GM18907 (cell line): ENCODE measurements around the gene ANKLE2.

Experiments used
- ATAC-seq: cut with Tn5 transposase; IDR thresholded peaks from one replicate; pipeline ENCODE4 v1.9.1; 2021; ENCODE audit warnings: mild to moderate bottlenecking, moderate library complexity; ENCODE audit not compliant: unreplicated experiment

Gene ANKLE2

DNA sequence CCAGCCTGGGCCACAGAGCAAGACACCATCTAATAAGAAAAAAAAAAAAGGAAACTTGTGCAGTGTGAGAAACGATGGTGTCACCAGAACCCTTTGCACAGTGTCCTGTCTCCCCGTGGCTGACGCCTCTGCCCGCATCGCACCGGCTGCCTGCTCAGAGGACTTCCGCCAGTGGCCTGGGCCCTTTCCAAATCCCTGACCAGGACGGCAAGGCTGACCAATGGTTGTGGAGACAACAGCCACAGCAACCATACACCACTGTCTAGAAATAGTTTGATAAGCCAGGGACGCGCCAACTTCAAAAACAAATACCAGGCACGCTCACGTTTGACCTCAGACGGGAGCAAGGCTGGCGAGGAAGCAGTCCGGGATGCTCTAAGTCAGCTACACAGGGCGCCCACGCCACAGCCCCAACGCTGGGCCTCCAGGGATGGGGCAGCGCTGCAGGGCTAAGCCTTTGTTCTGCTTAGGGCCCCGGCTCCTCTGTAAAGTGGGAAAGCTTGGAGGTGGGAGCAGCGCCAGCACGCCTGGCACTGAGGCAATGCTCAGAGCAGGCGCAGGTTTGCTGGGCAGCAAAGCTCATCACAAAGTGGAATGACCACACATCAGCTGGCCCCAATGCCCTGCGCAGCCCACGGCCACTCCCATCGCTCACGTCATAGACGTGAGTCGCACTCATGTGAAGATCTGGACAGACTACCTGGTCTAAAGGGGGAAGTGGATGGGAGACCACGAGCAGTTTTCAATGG, 38.4 kb downstream of the ANKLE2 start:
- ATAC-seq: no peak

DNA sequence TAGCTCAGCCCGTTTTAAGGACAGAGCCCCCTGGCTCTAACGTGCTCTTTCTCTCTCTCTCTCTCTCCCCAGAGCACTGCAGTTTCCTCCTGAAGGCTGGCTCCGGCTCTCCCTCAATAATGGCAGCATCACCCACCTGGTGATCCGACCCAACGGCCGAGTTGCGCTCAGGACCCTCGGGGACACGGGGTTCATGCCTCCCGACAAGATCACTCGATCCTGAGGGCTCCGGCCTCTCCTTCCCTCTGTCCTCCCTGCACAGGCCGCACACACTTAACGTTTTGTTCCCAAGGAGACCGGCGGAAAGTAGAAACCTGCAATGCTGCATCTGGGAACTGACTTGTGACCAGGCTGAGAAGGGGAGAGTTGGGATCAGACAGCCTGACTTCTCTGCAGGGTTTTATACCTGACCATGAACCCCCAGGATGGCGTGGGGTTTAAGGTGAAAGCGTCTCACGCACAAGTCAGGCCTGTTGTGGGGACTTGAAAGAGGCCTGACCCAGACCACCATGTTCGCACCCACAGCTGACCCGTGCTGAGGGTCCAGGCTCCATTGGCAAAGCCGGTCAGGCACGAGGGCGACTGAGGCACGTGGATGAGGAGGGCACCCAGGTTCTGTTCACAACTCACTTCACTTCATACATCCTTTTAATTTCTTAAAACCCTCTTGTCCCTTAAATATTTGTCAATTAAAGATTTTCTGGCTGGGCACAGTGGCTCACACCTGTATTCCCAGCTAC, 40.9 kb downstream of the ANKLE2 start:
- no peak for ATAC-seq

DNA sequence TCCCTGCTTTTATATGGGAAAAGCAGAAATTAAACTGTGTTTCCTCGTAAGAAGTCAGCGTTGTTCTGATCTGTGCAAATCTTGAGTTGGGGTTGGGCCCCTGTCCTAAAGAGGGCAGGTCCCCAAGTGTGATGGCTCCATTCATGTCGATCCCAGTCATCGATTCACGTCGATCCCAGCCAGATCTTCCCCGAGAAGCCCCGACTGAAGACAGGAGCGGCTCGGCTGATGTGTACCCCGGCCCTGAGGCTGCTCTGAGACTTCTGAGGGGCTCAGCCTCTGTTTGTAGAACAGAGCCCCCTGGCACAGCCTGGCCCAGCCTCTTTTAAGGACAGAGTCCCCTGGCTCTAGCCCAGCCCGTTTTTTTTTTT, 41.7 kb downstream of the ANKLE2 start:
- ATAC-seq: no peak

DNA sequence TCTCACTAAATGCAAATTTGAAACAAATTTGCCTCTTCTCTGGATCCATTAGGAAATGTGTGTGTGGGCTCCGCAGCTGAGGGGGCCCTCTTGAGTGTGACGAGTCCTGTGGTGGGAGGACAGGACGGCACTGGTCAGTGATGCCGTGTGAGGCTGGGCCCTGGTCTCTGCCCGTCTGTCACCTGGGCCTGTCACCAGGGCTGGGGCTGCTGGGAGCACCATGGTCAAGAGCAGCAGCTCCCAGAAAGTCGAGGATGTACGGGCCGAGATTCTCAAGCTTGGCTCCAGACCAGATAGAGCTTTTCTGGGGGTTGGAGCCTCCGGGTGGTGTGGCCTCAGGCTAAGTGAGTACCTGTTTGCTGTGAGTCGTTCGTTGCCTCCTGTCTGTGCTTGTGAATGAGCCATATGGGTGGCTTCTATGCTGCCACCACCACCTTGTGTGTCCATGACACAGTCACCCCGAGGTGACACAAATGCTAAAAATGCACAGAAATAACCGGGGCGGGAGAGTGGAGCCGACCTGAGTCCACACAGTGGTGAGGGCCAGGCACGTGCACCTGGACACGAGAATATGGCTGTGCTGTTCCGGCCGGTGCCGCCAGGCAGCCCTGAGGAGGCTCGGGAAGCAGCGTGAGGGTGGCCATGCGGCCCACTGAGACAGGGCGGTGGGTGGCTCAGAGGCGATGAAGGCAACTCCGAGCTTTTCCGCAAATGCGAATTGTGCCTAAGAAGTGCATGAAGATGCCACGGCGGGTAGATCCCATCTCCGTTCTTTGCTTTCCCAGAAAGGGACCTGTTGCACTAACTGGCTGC, 42.3 kb downstream of the ANKLE2 start:
- no peak for ATAC-seq

DNA sequence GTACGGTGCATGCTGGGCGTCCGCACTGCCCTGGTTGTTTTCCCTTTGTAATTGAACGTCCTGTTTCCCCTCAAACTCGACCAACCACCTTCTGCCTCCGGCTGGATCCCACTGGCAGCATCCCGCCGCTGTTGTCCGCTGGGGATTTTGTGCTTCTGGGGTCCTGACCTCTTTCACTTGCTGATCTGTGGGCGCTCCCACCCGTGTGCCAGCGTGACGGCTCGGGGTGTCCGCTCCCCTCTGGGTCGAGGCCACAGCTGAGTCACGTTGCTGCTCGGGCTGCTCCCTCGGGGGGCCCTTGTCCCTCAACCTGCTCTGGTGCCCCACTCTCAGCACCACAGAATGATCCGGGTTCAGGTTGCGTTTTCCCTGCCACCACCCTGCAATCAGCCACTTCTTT, 43.0 kb downstream of the ANKLE2 start:
- ATAC-seq: no peak

DNA sequence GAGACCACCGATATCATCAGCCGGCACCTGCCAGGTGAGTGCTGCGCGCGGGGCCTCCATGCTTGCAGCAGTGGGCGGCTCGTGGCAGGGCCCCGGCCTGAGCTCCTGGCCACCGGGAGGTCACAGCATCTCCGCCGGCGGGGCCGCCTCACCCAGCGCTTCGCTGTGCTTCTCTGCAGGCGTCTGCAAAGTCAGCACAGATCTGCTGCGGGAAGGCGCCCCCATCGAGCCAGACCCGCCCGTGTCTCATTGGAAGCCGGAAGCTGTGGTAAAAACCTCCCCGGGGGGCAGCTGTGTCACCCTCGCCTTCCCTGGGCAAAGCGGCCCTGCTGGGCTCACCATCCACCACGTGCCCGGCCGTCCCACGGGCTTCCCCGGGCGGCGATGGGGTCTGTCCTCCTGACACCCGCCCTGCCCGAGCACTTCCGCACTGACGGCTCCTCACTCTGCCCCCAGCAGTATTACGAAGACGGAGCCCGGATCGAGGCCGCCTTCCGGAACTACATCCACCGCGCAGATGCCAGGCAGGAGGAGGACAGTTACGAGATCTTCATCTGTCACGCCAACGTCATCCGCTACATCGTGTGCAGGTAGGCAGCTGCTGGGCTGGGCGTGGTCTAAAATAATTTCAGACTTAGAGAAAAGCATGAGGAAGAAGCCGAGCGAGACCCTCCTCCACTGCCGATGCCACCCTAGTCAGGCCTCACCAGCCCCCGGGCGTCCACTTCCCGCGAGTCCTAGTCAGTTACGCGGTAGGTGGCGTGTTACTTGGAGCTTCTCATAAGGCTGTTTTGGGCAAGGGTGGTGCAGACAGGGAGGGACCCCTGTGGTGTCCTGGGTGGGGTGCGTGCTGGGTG, 43.9 kb downstream of the ANKLE2 start:
- no peak for ATAC-seq

DNA sequence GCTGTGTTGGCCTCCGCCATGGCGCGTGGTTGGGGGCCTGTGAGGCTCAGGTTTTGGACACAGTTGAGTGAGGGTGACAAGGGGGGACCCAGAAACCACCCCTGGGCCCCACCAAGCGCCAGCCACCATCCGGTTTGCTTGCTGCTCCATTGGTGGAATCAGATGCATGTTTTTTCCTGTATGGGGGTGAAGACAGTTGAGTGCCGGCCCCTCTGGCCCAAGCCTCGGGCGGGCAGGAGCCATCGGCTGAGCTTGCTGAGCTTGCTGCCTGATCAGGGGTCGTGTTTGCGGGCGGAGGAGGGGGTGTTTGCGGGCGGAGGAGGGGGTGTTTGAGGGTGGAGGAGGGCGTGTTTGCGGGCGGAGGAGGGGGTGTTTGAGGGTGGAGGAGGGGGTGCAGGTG, 44.6 kb downstream of the ANKLE2 start:
- no peak for ATAC-seq

DNA sequence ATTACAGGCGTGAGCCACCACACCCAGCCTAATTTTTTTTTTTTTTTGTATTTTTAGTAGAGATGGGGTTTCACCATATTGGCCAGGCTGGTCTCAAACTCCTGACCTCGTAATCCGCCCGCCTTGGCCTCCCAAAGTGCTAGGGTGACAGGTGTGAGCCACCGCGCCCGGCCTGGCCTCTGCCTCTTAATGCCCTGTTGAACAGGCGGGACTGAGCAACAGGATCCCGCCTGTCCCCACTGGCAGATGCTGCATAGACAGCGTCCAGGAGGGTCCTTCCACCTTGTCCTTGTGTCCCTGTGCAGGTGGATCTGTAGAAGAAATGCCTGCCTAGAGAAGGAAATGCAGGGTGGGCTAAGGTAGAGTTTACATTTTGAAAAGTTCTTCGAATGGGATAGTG, 45.3 kb downstream of the ANKLE2 start:
- no peak for ATAC-seq

DNA sequence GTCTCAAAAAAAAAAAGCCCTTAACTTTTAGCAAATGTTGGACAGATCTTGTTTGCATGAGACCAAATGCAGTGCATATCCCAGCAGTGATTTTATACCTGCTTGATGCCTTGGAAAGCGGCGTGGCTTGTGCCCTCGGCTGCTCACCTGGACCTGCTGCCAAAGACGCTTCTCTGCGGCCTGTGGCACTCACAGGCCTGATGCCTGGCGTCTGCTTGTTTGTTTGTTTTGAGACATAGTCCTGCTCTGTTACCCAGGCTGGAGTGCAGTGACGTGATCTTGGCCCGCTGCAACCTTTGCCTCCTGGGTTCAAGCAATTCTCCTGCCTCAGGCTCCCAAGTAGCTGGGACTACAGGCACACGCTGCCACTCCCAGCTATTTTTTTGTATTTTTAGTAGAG, 45.8 kb downstream of the ANKLE2 start:
- ATAC-seq: no peak

DNA sequence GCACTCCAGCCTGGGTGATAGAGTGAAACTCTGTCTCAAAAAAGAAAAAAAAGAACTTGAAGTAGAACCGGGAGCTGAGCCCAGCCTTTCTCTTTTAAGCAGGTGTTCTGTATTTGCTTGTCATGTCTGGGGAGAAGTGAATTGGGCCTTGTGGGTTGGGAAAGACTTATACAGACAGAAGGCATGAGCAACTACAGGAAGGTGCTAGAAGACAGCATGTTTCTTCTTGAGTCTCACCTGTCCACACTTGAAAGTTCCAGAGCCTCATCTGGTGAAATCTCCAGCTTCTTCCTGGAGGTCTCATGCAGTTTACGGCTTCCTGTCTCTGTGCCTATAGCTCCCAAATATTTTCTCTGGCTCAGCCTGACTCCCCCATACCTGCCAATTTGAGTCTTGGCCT, 48.5 kb downstream of the ANKLE2 start:
- no peak for ATAC-seq

DNA sequence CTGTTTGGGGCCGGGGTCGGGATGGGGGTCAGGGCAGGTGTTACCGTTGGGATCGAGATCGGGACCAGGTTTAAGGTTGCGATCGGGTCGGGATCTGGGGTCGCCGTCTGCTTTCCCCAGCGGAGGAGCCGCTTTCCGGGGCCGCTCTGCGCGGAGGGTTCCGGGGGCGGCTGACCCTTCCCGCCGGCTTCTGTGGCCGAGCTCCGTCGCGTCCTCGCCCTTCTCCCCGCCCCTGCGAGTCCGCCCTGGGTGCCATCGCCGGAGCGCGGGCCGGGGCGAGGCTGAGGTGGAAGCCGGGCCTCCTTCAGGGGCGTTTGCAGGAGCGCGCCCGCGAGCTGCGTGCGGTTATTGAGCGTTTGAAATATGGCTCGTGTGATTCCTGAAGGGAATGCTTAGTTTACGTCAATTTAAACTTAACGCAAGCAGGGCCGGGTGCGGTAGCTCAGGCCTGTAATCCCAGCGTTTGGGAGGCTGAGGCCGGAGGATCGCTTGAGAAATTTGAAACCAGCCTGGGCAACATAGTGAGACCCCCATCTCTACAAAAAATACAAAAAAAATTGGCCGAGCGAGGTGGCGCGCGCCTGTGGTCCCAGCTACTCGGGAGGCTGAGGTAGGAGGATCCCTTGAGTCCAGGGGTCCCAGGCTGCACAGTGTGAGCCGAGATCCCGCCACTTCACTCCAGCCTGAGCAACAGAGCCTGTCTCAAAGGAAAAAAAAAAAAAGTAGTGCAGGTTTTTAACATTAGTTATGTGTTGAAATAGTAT, 50.4 kb downstream of the ANKLE2 start:
- peak; percentile 16 for ATAC-seq

DNA sequence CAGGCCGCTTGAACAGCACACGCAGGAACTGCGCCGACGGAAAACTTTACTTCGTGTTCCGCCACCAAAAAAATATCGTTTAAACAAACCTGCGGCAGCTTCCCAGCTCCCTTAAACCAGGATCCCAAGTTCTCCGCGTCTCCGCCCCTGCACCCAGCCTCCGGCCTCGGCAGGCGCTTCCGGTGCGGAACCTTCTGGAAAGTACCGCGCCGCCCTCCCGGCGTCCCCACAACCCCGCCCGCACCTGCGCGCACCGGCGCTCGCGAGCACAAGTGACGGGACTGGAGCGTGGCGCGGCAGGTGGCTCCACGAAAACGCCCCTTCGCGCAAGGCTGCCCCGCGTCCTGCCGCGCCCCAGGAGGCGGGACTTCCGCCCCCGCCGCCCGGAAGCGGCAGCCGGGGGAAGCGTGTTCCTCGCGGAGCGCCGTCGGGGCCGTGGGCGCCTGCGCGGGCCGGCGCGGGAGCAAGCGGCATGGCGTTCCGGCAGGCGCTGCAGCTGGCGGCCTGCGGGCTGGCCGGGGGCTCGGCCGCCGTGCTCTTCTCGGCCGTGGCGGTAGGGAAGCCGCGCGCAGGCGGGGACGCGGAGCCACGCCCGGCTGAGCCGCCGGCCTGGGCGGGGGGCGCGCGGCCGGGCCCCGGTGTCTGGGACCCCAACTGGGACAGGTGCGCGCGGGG, 51.1 kb downstream of the ANKLE2 start, which contains the start of gene PGAM5:
Gene PGAM5, plus strand, starts transcription at position 438 of the 675 bp plus-strand sequence. Its CDS starts 35 bp downstream, at position 473.
- ATAC-seq: peak; percentile 86

DNA sequence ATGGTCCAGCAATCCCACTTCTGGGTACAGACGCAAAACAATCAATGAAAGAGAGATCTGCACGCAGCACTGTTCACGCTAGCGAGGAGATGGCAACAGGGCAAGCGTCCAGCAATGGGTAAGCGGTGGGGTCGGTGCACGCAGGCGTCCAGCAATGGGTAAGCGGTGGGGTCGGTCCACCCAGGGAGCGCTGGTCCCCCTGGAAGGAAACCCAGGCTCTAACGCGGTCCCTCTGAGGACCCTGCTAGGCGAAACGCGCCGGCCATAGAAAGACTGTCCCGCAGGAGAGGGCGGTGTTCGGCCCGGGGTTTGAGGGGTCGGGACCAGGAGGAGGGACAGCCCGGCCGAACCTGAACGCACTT, 51.6 kb downstream of the ANKLE2 start:
- ATAC-seq: peak; percentile 35

DNA sequence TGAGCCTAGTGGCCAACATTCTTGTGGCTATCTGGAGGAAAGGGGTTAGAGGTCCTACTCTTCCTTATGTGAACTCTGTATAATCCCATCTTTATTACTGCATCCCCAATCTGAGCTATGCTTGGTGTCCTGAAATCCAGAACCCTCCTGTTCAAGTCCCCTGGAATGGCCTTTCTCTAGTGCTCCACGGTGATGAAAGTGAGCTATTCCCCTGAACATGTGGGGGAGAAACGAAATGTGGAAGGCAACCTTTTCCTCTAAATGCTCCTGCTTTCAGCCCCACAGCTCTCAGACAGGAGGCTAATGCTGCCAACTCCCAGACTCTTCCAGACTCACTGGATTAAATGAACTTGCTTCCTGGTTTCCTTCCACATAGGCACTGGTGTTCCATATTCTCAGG, 53.5 kb downstream of the ANKLE2 start:
- no peak for ATAC-seq

DNA sequence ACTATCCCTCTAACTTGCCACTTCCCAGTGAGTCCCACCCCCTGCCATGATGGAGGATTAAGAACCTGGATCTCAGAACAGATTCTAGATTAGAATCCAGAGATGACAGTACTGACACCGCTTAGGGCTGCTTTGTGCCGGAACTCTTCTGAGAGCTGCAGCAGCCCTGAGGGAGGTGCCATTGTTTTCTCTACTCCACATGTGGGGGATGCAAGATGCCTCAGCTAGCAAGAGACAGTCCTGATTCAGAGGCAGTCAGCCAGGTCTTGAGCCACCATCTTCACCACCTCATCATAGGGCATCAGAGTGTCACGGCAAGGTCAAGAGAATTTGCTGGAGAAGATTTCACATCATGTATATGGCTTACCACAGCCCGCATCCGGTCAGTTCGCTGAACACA, 54.4 kb downstream of the ANKLE2 start:
- no peak for ATAC-seq

DNA sequence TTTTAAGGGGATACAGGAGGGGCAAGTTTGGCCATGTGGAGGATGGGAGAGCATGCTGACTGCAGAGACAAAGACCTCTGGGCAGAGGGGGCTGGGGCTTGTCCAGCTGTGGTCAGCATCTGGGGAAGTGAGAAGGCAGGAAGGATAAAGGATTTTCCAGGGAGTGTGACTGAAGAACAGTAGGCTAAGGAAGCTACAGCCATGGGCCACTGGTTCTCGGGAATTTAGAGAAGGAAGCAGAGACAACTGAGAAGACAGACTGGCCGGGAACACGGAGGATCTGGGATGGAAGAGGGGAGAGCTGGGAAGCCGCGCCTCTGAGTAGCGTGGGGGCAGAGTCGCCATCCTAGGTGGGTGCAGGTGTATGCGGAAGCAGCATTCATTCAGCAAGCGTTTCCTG, 58.0 kb downstream of the ANKLE2 start:
- ATAC-seq: no peak

DNA sequence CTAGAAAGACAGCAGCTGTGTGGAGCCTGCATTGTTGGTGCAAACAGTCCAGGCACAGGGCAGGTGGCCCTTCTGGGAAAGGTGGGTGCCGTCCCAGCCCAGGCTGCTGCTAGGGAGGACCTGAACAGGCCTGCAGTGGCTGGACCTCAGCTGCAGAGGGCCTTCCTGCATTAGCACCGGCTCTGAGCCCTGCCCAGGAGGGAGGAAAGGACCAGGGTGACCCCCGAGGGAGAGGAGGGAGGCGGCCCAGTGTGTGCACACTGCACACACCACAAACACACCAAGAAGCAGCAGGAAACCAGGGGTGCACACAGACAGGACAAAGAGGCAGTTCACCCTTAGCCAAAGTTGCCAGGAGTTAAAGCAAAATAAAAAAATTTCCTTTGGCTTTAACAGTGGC, 59.0 kb downstream of the ANKLE2 start:
- no peak for ATAC-seq

DNA sequence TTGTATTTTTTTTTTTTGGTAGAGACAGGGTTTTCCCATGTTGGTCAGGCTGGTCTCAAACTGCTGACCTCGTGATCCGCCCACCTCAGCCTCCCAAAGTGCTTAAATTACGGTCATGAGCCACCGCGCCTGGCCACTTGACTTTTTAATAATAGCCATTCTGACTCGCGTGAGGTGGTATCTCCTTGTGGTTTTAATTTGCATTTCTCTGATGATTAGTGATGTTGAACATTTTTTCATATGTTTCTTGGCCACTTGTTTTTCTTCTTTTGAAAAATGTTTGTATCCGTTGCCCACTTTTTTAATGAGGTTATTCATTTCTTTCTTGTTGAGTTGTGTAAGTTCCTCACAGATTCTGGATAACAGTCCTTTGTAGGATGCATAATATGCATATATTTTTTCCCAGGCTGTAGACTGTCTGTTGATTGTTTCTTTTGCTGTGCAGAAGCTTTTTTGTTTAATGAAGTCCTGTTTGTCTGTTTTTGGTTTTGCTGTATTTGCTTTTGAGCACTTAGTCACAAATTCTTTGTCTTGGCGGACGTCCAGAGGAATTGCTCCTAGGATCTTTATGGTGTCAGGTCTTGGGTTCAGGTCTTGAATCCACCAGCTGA, 61.3 kb downstream of the ANKLE2 start:
- peak; percentile 40 for ATAC-seq

DNA sequence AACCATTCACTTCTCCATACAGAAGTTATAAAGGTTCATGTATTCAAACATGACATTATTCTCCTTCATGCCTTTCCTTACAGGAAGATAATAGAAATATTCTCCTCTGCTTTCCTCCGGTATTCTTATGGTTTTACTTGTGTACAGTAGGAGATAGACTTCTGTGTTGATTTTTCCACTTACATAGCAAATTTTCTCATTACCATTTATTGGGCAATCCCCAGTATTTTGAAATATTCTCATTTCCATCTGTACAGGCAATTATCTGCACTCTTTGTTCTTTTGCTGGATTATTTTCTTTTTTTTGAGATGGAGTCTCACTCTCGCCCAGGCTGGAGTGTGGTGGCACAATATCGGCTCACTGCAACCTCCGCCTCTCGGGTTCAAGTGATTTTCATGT, 63.3 kb downstream of the ANKLE2 start:
- ATAC-seq: no peak
